GM13976 (cell line): ENCODE measurements around the gene ADRA1B.
"Not testable (repeated sequence)": the region's sequence is repeated elsewhere in the genome, so short reads cannot be mapped to it uniquely, and the experiment has no call there.

ENCODE experiments used
- DNase-seq: peaks from one replicate; pipeline ENCODE4 v3.0.0; 2012; ENCODE audit warnings: low spot score
- in situ Hi-C: fragments of 300-500 bp; cut with MboI; formaldehyde crosslinking; loops from one replicate; pipeline ENCODE4 v1.12.0; 2022; ENCODE audit warnings: low sequenced_read_pairs, mixed read lengths, inconsistent platforms; ENCODE audit not compliant: unreplicated experiment
- TF ChIP-seq, protein P1 (sequence below): IDR thresholded peaks from 2 replicates; pipeline ENCODE4 v1.5.1; 2012; ENCODE audit warnings: borderline replicate concordance, mild to moderate bottlenecking; ENCODE audit not compliant: insufficient read depth; ENCODE audit errors: extremely low read depth, missing control alignments, control extremely low read depth

Gene ADRA1B

DNA sequence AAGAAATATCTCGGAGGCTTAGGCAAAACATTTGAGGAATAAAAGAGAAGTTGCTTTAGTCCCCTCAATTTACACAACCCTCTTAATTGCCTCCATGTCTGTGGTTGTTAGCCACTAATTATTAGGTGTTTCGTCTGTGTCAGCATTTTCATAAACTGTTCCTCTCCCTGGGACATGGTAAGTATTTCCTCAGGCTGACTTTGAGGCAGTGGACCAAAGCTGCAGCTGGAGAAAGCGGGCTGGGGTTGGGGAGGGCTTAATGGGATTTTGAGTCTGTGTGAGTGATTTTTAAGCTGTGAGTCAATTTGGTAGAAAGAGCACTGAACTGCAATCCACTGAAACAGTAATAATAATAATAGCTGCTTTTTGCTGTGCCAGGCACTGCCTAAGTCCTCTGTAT, 79.6 kb downstream of the ADRA1B start:
- in situ Hi-C loops: loop anchor here (25.0 kb wide), 1 partner anchor 834 kb away; no protein-coding TSS in a partner anchor
- TF ChIP-seq, protein P1, sequence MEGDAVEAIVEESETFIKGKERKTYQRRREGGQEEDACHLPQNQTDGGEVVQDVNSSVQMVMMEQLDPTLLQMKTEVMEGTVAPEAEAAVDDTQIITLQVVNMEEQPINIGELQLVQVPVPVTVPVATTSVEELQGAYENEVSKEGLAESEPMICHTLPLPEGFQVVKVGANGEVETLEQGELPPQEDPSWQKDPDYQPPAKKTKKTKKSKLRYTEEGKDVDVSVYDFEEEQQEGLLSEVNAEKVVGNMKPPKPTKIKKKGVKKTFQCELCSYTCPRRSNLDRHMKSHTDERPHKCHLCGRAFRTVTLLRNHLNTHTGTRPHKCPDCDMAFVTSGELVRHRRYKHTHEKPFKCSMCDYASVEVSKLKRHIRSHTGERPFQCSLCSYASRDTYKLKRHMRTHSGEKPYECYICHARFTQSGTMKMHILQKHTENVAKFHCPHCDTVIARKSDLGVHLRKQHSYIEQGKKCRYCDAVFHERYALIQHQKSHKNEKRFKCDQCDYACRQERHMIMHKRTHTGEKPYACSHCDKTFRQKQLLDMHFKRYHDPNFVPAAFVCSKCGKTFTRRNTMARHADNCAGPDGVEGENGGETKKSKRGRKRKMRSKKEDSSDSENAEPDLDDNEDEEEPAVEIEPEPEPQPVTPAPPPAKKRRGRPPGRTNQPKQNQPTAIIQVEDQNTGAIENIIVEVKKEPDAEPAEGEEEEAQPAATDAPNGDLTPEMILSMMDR: no peak
- no peak for DNase-seq

DNA sequence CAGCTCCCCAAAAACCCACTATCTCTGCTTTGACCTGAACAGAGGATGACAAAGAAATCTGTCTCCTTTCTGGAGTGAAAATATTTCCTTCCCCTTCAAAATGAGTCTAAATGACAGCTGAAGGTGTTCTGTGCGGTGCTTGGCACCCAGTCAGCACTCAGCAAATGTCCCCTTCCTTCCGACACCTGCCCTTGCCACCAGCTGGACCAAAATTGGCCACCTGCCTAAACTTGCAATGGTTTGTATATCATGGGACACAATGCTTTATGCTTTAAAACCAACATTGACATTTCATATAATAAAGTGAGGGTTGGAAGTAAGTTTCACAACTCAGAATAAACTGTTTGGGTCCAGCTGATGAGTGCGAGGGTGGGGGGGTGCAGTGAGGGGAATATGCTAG, 85.2 kb downstream of the ADRA1B start:
- in situ Hi-C loops: no loop called here
- no peak for DNase-seq
- TF ChIP-seq, protein P1: no peak

DNA sequence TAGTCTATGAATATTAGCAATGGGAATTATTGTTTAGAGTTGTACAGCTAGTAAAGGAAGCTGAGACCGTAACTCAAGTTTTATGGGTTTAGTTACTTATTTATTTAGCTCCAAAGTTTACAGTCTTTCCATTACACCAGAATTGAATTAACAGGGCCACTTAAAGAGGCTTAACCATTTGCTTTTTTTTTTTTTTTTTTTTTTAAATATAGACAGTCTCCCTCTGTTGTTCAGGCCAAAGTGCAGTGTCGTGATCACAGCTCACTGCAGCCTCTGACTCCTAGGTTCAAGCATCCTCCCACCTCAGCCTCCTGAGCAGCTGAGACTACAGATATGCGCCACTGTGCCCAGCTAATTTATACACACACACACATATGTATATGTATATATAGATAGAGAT, 91.2 kb downstream of the ADRA1B start:
- TF ChIP-seq, protein P1: no peak
- DNase-seq: no peak
- in situ Hi-C loops: no loop called here

DNA sequence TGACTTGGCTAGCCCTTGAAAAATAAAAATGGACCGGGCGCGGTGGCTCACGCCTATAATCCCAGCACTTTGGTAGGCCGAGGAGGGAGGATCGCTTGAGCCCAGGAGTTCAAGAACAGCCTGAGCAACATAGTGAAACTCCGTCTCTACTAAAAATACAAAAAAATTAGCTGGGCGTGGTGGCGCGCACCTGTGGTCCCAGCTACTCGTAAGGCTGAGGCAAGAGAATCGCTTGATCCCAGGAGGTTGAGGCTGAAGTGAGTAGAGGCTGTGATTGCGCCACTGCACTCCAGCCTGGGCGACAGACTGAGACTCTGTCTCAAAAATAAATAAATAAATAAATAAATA, 92.2 kb downstream of the ADRA1B start:
- DNase-seq, in situ Hi-C loops: not testable (repeated sequence)

DNA sequence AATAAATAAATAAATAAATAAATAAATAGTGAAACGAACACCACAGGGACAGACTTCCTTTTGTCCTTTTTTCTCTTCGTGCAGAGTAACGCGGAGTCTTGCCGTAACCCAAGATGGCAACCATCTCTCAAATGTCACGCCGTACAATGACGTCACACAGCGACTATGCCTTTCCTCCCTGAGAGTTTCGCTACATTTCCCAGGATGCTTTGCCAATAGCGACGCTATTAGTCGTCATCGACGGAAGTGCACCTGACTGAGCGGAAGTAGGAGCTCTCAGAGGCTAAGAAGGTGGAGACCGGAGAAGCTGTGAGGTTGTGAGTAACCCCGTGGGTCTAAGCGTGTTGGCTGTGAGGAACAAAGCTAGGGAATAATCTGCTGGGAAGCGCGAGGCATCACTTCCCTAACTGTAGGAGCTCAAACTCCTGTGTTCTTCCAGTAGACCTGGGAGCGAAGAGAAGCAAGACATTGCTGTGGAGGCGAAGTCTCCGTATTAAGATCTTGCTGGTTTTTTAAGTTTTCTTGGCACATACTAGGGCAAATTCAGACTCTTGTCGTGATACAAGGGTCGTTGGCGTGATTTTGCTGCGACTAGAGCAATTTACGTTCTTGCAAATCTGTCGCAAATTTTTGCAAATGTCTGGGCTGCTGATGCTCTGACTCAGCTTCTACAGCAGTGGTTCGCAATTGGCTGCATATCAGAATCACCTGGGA, 92.8 kb downstream of the ADRA1B start, which contains the start of gene TTC1:
Gene TTC1, plus strand, starts transcription at position 263 of the 714 bp plus-strand sequence. CDS start 1,390 bp downstream, outside the sequence.
- in situ Hi-C loops: no loop called here
- TF ChIP-seq, protein P1: no peak

DNA sequence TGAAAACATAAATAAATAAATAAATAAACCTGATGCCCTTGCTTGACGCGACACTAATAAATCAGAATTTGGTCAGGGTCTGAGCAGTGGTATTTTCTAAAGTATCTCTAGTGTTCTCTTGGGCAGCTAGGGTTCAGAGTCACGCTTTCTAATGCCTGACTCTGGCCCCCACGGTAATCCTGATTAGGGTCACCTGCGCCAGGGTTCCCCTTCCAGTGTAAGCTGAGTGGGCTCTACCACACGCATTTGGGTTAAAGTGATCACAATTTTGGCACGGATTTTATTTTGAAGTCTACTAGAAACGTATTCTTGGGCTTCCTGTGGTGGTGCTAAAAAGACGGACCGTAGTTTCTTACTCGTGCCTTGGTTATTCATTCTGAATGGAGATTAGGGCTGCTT, 93.3 kb downstream of the ADRA1B start:
- in situ Hi-C loops: no loop called here
- TF ChIP-seq, protein P1: no peak

More for the DNA sequence above, 92.8 kb downstream of the ADRA1B start, which contains the start of gene TTC1:
- peak; percentile 92 for DNase-seq

DNA sequence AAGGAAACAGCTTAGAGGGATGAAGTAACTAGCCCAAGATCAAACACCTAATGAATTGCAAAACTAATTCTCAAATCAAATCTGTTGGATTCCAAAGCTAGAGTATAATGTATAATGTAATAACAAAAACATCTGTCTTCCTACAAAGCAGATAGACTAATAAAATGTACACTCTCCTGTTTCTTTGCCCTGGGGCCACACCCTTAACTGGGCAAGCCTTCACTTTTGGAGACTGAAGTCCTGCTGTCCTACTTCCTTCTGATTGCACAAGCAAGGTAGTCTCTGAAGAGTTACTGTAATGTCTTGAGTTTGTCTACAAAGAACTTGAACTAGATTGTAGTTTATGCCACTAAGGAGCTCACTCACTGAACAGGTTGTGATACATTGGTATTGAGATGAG, 95.2 kb downstream of the ADRA1B start:
- TF ChIP-seq, protein P1: no peak
- no peak for DNase-seq
- in situ Hi-C loops: no loop called here

More for the DNA sequence above, 93.3 kb downstream of the ADRA1B start:
- DNase-seq: no peak

DNA sequence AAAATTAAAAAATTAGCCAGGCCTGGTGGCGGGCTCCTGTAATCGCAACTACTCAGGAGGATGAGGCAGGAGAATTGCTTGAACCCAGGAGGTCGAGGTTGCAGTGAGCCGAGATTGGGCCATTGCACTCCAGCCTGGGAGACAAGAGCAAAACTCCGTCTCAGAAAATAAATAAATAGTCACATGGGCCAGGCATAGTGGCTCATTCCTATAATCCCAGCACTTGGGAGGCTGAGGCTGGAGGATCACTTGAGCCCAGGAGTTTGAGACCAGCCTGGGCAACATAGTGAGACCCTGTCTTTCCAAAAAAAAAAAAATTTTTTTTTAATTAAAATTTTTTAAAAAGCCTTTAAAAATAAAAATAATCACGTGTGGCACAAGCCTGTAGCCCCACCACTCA, 97.9 kb downstream of the ADRA1B start:
- in situ Hi-C loops, DNase-seq: not testable (repeated sequence)
